GM11168 (cell line): ENCODE measurements around the gene HOXD9.

Experiments used
- in situ Hi-C: fragments of 300-500 bp; cut with MboI; formaldehyde crosslinking; loops from one replicate; pipeline ENCODE4 v1.12.0; 2022; ENCODE audit warnings: low sequenced_read_pairs; ENCODE audit not compliant: unreplicated experiment

Gene HOXD9

GRCh38 chr2:176173567-176174381, 51.3 kb downstream of the HOXD9 start:
- in situ Hi-C loops, result no loop called here

- in situ Hi-C loops, result no loop called here
Measured at GRCh38 chr2:176174382-176174823, 51.9 kb downstream of the HOXD9 start.
